ENCODE measurements around the gene IGFBP5.

IGFBP5 gene

DNA sequence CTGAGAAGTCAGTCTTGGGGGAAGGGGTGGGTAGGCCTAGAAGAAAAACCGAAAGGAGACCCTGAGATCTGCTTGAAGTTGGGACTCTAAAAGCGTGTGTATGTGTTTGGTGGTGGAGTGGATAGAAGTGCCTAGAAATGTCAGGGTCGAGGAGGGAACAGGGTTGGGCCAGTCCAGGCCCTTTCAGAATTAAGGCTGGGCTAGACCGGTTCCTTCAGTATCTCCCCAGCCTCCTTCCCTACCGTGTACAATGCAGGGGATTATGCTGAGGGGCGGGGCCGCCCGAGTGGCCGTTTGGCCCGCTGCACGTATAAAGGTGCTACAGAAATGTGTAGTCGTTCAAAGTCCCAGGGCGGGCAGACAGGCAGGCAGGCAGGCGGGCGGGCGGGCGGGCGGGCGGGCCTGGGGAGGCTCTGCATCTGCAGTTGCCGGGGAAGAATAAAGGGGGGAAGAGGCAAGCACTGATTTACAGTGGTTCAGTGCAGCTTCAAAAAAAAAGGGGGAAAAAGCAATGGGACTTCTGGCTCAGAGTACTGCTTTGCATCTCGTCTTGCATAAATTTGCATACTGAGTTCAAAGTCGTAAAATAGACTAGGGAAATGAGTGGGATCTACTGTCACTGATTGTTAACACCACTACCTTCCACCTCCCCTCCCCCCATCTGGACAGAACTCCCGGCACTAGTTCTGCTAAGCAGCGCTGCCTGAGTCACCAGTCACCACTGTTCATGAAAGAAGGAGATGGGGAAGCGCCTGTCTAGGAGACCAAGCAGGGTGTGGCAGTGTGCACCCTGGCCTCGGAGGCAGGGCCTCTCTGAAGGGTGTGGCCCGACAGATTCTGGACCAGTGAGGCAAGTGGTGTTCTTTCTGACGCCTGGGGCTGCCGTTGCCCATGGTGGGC is 58.5 kb downstream of the IGFBP5 start:
- DNase-seq: no peak

DNA sequence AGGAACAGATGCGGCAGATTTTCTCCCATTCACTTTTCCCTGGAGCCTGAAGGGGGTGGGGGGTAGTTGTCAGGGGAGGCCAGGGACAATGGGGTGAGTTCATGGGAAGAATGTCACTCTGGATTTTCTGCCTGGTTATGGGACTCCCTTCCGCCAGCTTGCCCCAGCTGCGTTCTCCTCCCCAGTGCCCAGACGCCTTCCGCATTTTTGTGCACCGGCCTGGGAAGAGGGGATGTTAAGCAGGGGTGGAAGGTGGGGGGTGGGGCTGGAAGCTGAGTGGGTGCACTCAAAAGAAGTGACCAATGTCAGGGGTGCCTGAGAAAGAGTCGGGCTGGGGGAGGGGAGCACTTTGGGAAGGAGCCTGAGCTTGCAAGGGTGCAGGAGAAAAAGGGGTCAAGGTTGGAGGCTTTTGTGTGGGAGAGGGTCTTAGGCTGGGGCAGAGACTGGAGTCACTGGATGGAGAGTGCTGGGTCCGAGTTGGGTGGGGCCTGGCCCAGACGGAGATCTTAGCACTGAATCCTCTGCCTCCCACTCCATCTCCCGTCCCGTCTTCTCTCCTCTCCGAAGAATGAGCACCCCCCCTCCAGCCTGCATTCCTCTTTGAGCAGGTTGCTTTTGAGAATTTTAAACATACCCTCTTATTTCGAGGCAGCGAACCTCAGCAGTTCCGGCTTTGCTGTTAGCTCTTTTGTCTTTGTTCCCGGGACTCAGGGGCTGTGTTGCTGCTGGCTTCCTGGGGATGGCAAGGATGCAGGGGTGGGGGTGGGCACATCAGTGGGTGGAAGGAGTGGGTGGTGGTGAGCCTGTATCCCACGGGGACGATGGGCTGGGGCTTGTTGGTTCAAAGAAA is 59.4 kb downstream of the IGFBP5 start:
- no peak for DNase-seq

DNA sequence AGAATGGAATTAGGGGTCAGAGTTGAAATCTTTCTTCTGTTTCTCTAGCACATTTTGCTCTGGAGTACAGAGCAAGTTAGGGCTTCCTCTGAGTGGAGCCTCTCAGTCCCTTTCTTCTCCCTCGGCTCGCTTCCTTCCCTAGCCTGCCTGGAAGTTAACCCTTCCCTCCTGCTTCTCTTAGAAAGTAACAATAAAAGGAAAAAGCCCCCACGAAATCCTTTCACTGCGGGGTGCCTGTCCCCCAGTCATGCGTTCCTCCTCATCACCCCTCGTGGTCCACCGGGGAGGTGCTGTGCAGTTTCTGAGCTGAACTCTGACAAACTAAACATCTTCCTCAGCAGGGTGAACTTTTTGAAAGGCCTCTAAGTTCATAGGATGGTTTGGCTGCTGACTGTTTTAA is 60.2 kb downstream of the IGFBP5 start:
- no peak for DNase-seq

DNA sequence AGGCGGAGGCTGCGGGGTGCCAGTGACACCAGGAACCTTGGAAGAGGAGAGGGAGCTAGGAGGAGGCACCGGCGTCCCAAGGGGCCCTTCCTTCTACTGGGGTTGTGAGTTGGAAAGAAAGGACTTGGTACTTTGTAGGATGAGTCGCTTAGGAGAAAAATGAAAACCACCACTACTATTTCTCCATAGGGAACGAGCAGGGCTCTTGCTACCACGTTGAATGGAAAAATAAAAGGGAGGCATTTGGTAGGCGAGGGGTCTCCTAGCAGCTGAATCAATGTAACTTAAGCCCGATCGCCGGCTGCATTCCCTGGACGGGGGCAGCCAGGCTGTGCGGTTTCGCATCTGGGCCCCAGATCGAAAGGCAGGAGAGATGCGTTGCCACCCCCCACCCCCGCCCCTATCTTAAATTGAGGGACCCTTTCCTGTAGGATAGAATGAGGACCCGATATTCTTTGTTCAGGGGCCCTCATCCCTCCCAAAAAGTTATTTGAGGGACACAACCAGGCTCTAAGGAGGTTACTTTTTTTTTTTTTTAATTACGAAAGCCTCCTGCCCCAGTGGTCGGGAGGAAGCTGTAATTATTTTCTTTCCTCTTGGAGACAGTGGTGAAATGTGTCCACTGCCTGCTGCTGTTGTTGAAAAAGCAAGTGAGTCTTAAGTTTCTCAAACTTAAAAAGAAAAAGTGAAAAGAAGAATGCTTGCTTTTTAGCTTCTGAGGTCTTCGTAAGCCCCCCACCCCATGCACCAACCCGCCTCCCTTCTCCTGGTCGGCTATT is 60.8 kb downstream of the IGFBP5 start:
- no peak for DNase-seq

DNA sequence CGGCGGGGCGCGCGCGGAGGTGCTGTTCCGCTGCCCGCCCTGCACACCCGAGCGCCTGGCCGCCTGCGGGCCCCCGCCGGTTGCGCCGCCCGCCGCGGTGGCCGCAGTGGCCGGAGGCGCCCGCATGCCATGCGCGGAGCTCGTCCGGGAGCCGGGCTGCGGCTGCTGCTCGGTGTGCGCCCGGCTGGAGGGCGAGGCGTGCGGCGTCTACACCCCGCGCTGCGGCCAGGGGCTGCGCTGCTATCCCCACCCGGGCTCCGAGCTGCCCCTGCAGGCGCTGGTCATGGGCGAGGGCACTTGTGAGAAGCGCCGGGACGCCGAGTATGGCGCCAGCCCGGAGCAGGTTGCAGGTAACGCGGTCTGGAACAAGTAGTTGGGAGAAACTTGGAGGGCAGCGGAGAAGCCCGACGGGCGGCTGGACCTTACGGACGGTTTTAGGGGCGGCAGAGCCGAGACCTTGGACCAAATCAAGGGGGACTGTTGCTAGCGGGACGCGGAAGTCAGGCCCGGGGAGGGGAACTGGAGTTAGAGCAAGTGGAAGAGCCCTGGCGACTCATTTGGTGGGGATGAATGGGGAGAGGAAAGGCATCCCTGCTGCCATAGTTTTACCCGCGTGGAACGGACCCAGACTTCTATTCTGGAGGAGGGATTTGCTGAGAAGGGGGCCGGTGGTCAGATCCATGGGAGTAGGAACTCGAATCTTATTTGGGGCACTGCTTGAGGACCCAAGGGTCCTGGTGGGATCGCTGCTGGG is 61.6 kb downstream of the IGFBP5 start:
- no peak for DNase-seq

DNA sequence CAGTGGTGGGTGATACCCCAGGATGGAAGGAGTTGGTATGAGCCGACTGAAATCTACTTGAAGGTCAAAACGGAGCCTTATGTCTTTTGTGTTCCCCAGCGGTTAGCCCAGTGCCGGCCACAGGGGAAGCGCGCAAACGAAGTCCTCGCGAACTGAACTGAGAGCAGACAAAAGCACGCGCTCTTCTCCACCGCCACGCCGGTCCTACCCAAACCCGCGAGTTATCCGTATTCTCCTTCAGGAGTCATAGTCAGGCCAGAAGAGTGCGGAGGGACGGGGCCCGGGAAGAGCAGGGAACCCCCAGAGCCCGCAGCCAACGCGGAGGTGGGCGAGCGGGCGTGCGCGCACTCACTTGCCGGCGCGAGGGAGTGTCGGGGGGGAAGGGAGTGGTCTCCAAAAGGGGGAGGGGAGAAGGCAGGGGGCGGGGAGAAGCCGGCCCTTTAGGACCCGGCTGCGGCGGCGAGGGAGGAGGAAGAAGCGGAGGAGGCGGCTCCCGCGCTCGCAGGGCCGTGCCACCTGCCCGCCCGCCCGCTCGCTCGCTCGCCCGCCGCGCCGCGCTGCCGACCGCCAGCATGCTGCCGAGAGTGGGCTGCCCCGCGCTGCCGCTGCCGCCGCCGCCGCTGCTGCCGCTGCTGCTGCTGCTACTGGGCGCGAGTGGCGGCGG is 62.3 kb downstream of the IGFBP5 start, which contains the start of gene IGFBP2:
TSS of gene IGFBP2 (plus strand) at position 469 of the 664 bp plus-strand sequence. CDS start at position 573, 104 bp downstream.
- no peak for DNase-seq

DNA sequence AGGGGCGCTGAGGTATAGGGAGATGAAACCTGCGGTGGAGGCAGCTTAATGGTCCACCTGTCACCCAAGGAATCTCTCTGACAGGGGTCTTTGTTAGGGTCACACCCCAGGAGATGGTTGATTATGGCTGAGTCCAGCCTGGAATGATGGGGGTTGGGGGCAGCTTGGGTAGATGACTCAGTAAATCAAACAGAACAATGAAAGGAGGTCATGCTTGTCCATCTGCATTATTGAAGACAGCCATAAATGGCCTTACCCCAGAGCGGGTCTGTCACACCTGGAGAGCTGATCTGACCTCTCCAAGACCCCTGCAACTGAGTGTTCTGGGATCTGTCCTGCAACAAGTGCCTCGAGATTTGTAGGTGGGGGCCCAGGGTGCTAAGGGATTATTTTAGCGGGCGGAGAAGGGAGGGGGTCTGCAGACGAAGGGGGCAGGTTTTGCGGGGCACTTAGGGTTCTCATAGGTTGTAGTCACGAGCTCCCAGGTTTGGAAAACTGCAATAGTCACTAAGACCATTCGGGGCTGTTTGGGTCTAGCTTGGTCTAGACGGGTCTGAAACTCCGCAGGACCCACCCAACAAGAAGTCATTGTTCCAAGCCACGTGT is 62.9 kb downstream of the IGFBP5 start:
- no peak for DNase-seq

DNA sequence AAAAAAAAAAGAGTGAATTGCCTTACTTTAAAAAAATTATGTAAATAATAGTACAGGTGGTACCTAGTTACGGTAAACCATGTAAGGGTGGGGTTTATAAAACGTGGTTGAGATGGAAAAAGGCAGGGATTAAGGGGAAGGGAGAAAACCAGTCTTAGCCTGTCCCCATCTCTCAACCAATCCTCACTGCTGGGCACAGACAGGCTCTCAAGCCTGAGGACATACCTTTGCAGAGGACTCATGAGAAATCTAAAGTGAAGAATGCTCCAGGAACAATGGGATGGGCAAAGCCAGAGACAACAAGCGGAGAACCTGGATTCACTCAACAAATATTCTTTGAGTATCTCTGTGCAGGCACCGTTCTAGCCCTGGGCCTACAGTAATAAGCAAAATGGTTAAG is 65.6 kb downstream of the IGFBP5 start:
- no peak for DNase-seq

DNA sequence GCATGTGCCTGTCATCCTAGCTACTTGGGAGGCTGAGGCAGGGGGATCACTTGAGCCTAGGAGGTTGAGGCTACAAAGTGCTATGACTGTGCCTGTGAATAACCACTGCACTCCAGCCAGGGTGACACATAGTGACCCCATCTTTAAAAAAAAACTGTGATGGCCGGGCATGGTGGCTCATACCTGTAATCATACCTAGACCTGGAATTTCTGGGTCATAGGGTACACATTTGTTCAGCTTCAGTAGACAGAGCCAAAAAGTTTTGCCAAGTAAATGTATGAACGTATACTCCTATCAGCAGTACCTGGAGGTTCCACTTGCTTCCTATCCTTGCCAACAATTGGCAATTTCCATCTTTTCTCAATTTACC is 68.5 kb downstream of the IGFBP5 start:
- DNase-seq: no peak

DNA sequence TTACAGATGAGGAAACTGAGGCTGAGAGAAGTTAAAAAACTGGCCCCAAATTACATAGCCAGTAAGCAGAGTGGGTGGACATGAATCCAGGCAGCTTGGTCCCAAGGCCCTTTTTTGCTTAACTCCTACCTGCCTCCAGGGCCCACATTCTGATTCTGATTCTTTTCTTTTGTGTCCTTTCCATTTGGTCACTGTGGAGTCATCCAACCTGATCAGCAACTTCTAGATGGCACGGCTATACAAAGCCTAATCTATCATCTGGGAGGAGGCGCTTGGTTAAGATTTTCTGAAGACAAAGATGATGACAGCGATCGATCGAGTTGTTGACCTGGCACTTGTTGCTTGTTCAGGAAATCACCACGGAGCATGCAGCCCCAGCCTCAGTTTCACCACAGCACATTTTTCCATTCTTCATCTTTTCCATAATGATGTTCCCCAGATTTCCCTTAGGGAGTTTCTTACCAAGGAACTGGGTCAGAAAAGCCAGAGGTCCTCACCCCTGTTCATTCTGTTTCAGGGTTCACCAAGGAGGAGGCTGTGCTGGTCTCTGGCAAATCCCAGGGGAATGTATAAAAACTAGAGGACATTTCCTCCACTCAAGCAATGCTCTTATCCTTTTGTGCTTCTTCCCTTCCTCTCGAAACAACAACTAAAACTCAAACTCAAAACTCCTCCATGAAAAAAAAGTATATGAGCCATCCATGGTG is 69.0 kb downstream of the IGFBP5 start:
- DNase-seq: no peak

DNA sequence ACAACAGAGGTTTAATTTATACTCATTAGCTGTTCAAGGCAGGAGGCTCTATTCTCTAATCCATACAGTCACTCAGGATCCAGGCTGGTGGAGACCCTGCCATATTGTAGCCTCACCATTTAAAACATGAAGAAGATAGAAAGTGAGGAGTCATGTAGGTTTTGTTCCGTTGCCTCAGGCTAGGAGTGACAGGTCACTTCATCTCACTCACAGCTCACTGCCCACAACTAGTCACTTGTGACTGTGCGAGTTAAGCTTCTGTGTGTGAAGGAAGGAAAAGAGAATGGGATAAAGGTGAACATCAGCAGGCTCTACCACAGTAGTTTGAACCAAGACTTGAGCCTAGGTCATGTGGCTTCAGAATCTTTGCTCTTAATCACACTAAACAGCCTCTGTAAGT is 71.1 kb downstream of the IGFBP5 start:
- DNase-seq: no peak

DNA sequence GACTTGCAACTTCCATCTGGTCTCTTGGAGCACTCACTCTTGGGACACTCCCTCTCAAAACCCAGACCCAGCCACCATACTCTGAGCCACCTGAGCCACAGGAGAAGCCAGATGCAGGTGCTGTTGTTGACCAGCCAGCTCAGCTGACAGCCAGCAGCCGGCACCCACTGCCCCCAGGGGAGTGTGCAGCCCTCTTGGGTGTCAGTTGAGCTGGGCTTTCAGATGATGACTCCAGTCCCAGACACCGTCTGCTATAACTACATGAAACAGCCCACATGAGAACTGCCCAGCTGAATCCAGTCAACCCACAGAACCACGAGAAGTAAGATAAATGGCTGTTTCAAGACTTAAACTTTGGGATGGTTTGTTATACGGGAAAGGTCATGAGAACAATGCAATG is 72.8 kb downstream of the IGFBP5 start:
- DNase-seq: no peak
